G401 (cell line): ENCODE data around the gene POU3F4. TPM values are rescaled to one million over a fixed set of nuclear protein-coding genes. Genes with fewer than 3 reads are reported as not detected.

Experiments
- DNase-seq: peaks from one replicate; pipeline ENCODE4 v3.0.0-alpha.2; 2015; ENCODE audit warnings: low spot score
- in situ Hi-C: cut with HindIII; loops from 2 replicates; pipeline ENCODE4 v1.10.0; 2016; ENCODE audit warnings: low sequenced_read_pairs, mixed read lengths
- total RNA-seq: library from RNA; depleted of rRNA; stranded (reverse); fragments of >200 nt; shearing (Covaris generic); gene quantifications from 2 replicates; pipeline ENCODE4 v1.2.3, GENCODE V29; 2014; rRNA removed

The POU3F4 gene
- not detected in 2 replicates for total RNA-seq

GRCh38 chrX:83508006-83508405 is at the start of gene POU3F4:
Gene POU3F4 (plus strand): TSS chrX:83508290. CDS start chrX:83508325, 35 bp downstream.
- in situ Hi-C loops: no loop called here
- peak; percentile 9 for DNase-seq

- in situ Hi-C loops: no loop called here
- peak; percentile 0 for DNase-seq
These were observed 38.5 kb upstream of the POU3F4 start for GRCh38 chrX:83469551-83469950.

GRCh38 chrX:83495898-83496297 is 12.2 kb upstream of the POU3F4 start:
- in situ Hi-C loops: no loop called here
- DNase-seq: no peak

GRCh38 chrX:83501003-83501402 is 7.1 kb upstream of the POU3F4 start:
- in situ Hi-C loops: no loop called here
- DNase-seq: no peak

GRCh38 chrX:83501530-83501929 is 6.6 kb upstream of the POU3F4 start:
- in situ Hi-C loops: no loop called here
- no peak for DNase-seq

GRCh38 chrX:83504721-83505479 is 3.2 kb upstream of the POU3F4 start:
- DNase-seq: no peak
- in situ Hi-C loops: no loop called here

GRCh38 chrX:83508526-83509253 is 600 bp downstream of the POU3F4 start:
- in situ Hi-C loops: no loop called here
- no peak for DNase-seq

GRCh38 chrX:83509254-83509801 is 1.2 kb downstream of the POU3F4 start:
- DNase-seq: no peak
- in situ Hi-C loops: no loop called here

GRCh38 chrX:83510510-83511062 is 2.5 kb downstream of the POU3F4 start:
- in situ Hi-C loops: no loop called here

GRCh38 chrX:83511208-83511607 is 3.1 kb downstream of the POU3F4 start:
- in situ Hi-C loops: no loop called here
- peak; percentile 1 for DNase-seq

More at GRCh38 chrX:83510510-83511062, 2.5 kb downstream of the POU3F4 start:
- no peak for DNase-seq

GRCh38 chrX:83512111-83512510 is 4.0 kb downstream of the POU3F4 start:
- in situ Hi-C loops: no loop called here

GRCh38 chrX:83516597-83516996 is 8.5 kb downstream of the POU3F4 start:
- DNase-seq: no peak
- in situ Hi-C loops: no loop called here

More at GRCh38 chrX:83512111-83512510, 4.0 kb downstream of the POU3F4 start:
- DNase-seq: no peak

GRCh38 chrX:83521905-83522304 is 13.8 kb downstream of the POU3F4 start:
- in situ Hi-C loops: no loop called here
- no peak for DNase-seq

GRCh38 chrX:83529950-83530349 is 21.9 kb downstream of the POU3F4 start:
- no peak for DNase-seq
- in situ Hi-C loops: no loop called here

GRCh38 chrX:83535417-83536196 is 27.5 kb downstream of the POU3F4 start:
- in situ Hi-C loops: no loop called here

More at GRCh38 chrX:83535417-83536196, 27.5 kb downstream of the POU3F4 start:
- DNase-seq: peak; percentile 1
